ENCODE data around the gene ITGA3. TPM values are rescaled to one million over a fixed set of nuclear protein-coding genes. Genes with fewer than 3 reads are reported as not detected.

The ITGA3 gene
- total RNA-seq, 1 donor from 2014 or later = 17.0 TPM

DNA sequence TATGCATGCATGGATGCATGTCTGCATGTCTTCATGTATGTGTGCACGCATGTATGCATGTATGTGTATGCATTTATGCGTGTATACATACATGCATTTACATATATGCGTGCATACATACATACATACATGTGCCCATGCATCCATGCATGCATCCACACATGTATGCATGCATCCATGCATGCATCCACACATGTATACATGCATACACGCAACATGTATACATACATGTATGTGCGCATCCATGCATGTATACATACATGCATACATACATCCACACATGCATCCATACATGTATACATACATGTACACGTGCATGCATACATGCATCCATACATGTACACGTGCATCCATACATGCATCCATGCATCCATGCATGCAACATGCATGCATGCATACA, 31.1 kb upstream of the ITGA3 start:
- DNase-seq = no peak
- Histone ChIP-seq H3K36me3 (no peaks in the 10 kb centered on the region), H3K4me1 (peaks cover 27% of the 10 kb centered on the region), H3K4me3 (no peak overlapping the region), H3K27ac (replicated peaks) (no peak overlapping the region), H3K9me3 (replicated peaks) (no peaks in the 10 kb centered on the region), H3K27me3 (ENCODE audit: low read depth) (peaks cover 23% of the 10 kb centered on the region)
- TF ChIP-seq, protein P1, sequence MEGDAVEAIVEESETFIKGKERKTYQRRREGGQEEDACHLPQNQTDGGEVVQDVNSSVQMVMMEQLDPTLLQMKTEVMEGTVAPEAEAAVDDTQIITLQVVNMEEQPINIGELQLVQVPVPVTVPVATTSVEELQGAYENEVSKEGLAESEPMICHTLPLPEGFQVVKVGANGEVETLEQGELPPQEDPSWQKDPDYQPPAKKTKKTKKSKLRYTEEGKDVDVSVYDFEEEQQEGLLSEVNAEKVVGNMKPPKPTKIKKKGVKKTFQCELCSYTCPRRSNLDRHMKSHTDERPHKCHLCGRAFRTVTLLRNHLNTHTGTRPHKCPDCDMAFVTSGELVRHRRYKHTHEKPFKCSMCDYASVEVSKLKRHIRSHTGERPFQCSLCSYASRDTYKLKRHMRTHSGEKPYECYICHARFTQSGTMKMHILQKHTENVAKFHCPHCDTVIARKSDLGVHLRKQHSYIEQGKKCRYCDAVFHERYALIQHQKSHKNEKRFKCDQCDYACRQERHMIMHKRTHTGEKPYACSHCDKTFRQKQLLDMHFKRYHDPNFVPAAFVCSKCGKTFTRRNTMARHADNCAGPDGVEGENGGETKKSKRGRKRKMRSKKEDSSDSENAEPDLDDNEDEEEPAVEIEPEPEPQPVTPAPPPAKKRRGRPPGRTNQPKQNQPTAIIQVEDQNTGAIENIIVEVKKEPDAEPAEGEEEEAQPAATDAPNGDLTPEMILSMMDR (IDR thresholded peaks at IDR 0.05; ENCODE audit: borderline replicate concordance) = no peak
- intact Hi-C loops (cut with micrococcal nuclease) = loop anchor here (5.0 kb wide), 1 partner anchor 62 kb away; no protein-coding TSS in a partner anchor

DNA sequence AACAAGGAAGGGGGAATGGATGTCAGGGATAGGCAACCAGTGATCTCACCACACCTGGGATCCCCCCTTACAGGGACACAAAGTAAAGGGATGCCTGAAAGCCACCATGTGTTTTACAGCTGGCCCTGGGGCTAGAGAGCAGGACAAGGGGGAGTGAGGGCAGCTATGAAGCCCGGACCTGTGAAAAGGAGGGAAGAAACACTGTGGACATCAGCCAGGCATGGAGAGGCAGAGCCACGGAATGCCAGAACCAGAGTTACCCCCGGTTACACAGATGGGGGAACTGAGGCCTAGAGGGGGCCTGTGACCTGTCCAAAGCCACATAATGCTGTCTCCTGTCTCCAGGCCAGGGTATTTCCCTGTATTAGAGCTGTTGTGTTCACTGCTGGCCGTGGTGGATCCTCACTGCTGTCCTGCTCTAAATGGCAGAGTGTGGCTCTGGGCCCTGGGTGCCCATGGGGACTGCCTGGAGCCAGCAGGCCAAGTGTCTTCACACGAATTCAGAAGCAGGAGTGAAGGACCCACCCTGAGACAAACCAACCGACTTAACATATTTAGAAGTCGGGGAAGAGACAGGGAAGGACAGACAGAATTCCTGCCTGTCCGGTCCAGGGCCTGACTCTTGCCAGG, 29.7 kb upstream of the ITGA3 start:
- no peaks in the 10 kb centered on the region for H3K36me3 ChIP-seq
- no peak for DNase-seq
- H3K9me3 ChIP-seq (replicated peaks) = no peaks in the 10 kb centered on the region
- no peak overlapping the region for H3K4me3 ChIP-seq
- intact Hi-C loops (cut with micrococcal nuclease) = loop anchor here (5.0 kb wide), 1 partner anchor 61 kb away; no protein-coding TSS in a partner anchor
- TF ChIP-seq, protein P1 (IDR thresholded peaks at IDR 0.05; ENCODE audit: borderline replicate concordance) = no peak
- peaks cover 23% of the 10 kb centered on the region for H3K27me3 ChIP-seq (ENCODE audit: low read depth)
- no peak overlapping the region for H3K27ac ChIP-seq (replicated peaks)
- peaks cover 27% of the 10 kb centered on the region for H3K4me1 ChIP-seq

DNA sequence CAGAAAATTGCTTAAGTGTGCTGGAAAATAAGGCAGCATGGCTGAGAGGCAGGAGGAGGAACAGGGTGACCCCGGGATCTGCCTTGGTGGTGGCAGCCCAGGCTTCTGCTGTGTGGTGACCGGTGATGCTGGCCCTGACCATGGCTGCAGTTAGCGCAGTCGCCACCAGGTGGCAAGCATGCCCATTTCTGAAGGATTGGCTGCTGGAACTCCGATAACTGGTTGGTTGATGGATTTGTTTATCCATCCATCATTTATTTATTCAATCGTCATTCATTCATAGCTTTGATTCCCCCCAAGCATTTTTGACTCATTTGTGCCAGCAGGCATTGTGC, 29.1 kb upstream of the ITGA3 start:
- Histone ChIP-seq H3K36me3 (no peaks in the 10 kb centered on the region), H3K9me3 (replicated peaks) (no peaks in the 10 kb centered on the region), H3K27ac (replicated peaks) (peak overlapping the region; percentile 30), H3K27me3 (ENCODE audit: low read depth) (peaks cover 23% of the 10 kb centered on the region), H3K4me3 (peak overlapping the region; percentile 46), H3K4me1 (peaks cover 27% of the 10 kb centered on the region)
- DNase-seq = peak; percentile 84
- TF ChIP-seq, protein P1 (IDR thresholded peaks at IDR 0.05; ENCODE audit: borderline replicate concordance) = peak; percentile 97
- intact Hi-C loops (cut with micrococcal nuclease) = loop anchor here (5.0 kb wide), 1 partner anchor 60 kb away; no protein-coding TSS in a partner anchor

DNA sequence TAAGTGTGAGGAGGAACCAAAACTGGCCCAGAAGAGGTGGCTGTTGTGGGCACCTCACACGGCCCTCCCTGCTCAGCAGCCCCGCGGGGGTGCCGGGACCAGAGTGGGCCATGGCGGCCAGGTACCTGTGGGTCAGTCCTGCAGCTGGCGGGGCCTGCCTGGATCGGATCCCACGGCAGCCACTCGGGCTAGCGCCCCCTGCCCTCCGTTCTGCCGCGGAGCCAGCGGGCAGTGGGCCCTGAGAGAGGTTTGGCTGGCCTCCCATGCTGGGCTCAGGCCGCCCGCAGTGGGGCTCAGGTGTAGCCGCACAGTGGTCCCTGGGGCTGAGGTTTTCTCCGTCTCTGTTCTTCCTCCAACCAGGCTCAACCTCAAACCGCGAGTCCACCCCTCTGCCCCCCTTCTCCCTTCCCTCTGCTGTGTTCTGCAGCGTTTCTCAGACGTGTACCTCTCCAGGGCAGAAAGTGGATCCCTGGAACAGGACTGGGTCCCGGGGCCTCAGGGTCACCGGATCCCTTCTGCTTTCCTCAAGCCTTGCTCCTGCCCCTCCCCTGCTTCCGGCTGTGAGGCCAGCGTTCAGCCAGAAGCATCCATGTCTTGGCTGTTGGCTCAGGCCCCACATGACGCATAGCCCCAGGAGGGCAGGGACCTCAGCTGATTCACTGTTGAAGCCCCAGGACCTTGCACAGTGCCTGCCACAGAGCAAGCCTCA, 28.6 kb upstream of the ITGA3 start:
- Histone ChIP-seq H3K4me3 (peak overlapping the region; percentile 46), H3K36me3 (no peaks in the 10 kb centered on the region), H3K4me1 (peaks cover 23% of the 10 kb centered on the region), H3K9me3 (replicated peaks) (no peaks in the 10 kb centered on the region), H3K27me3 (ENCODE audit: low read depth) (peaks cover 23% of the 10 kb centered on the region), H3K27ac (replicated peaks) (peak overlapping the region; percentile 30)
- DNase-seq = peak; percentile 55
- TF ChIP-seq, protein P1 (IDR thresholded peaks at IDR 0.05; ENCODE audit: borderline replicate concordance) = peak; percentile 13
- intact Hi-C loops (cut with micrococcal nuclease) = loop anchor here (5.0 kb wide), 1 partner anchor 60 kb away; no protein-coding TSS in a partner anchor

DNA sequence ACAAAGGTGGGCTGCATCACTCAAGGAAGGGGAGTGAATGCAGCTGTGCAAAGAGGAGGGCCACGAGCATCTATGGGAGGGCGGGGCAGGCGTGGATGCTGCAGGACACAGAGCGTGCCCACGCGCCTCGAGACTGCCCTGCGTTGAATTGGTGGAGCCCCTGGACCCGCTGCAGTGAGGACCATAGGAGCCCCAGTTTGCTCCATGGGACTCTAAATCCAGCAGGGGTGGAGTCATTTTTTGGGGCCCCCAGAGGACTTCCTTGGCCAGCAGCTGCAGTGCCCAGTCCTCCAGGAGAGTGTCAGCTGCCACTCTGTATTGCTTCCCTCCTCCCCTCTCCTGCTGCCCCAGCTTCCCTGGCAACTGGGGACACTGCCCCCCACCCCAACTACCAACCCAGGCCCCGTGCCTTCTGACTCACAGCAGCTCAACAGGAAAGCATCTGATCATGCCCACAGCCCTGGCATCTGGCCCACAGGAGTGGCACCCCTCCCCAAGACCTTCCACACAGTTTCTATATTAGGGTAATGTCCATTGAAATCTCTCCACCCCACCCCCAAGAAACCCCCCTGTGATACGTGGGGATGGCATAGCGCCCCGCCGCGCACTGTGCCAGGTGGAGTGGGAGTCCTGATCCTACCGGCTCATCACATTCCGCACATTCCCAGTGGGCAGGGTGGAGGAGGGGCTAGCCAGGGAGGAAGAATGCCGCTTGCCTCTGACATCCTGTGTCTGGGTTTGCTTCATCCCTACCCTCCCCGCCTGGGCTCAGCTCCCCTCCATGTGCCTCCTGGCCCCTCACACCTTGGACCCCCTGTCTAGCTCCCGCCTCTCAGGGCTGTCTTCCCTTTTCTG, 27.8 kb upstream of the ITGA3 start:
- TF ChIP-seq, protein P1 (IDR thresholded peaks at IDR 0.05; ENCODE audit: borderline replicate concordance) = no peak
- Histone ChIP-seq H3K4me3 (no peak overlapping the region), H3K36me3 (no peaks in the 10 kb centered on the region), H3K27ac (replicated peaks) (no peak overlapping the region), H3K9me3 (replicated peaks) (no peaks in the 10 kb centered on the region), H3K4me1 (peaks cover 15% of the 10 kb centered on the region), H3K27me3 (ENCODE audit: low read depth) (peaks cover 23% of the 10 kb centered on the region)
- intact Hi-C loops (cut with micrococcal nuclease) = loop anchor here (5.0 kb wide), 1 partner anchor 59 kb away; no protein-coding TSS in a partner anchor
- no peak for DNase-seq

All from left ventricle myocardium inferior (tissue), 1 donor.